H1 (cell line): Measurements from ENCODE around the gene METTL5. TPM values are rescaled to one million over a fixed set of nuclear protein-coding genes. Genes with fewer than 3 reads are reported as not detected.

ENCODE experiments used
- CBX5 ChIP-seq: fragments of 300-800, 300-1000 bp; sonication (generic); IDR thresholded peaks from 2 replicates; pipeline ENCODE4 v1.7.1; 2016; ENCODE audit warnings: antibody characterized with exemption, low read length, low read depth
- polyA plus RNA-seq, 7 experiments: library from polyadenylated mRNA; depleted of rRNA in 3 of 7; stranded (reverse) in 5 of 7; unstranded in 2 of 7; fragments of >200 nt in 5 of 7; fragments of 200-250 nt in 2 of 7; gene quantifications; 1 replicate in 5 of 7; 2 replicates in 1 of 7; 4 replicates in 1 of 7; pipeline versions ENCODE4 v1.2.1 to v1.2.3, GENCODE V29; 2011 to 2013; ENCODE audit warnings: missing spikeins in 2 of 7, mixed read lengths in 2 of 7
- total RNA-seq: library from RNA; stranded (reverse); fragmentation: NEBNext Ultra II Directional; extraction: Animal tissue kit (Norgen Biotek cat#: 25700); gene quantifications from 2 replicates; pipeline ENCODE4 v1.2.1, GENCODE V29; 2021
- TF ChIP-seq, protein P1 (sequence below): fragments of 300-600 bp; sonication (generic); IDR thresholded peaks from 2 replicates; pipeline ENCODE4 v1.7.1; 2012; ENCODE audit warnings: low read length, moderate library complexity, mild to moderate bottlenecking, inconsistent platforms; ENCODE audit not compliant: insufficient replicate concordance

The METTL5 gene
- total and polyA plus RNA-seq, 2 of the 8 experiments (the other 6 are each of a cell fraction or from before 2014, with no cell fraction given): 34.5 to 74.1 TPM

DNA sequence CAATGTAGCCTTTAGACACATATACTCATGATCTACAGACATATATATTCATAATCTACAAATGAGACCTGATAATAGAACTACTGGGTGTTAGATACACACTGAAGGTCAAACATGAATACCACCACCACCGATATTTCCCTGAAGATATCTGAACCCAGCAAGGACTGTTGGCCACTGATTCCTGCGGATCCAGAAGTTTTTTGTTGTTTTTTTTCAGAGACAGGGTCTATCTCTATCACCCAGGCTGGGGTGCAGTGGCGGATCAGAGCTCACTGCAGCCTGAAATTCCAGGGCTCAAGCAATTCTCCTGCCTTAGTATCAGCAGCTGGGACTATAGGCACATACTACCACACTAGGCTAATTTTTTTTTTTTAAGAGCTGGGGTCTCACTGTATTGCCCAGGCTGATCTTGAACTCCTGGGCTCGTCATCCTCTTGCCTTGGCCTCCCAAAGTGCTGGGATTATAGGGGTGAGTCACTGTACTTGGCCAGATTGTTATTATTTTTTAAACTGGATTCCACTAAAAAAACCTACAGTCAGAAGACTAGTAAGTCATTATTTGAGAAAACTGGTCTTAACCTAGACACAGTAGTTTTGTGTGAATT lies 1.8 kb downstream of the METTL5 start (continued):
- TF ChIP-seq, protein P1, sequence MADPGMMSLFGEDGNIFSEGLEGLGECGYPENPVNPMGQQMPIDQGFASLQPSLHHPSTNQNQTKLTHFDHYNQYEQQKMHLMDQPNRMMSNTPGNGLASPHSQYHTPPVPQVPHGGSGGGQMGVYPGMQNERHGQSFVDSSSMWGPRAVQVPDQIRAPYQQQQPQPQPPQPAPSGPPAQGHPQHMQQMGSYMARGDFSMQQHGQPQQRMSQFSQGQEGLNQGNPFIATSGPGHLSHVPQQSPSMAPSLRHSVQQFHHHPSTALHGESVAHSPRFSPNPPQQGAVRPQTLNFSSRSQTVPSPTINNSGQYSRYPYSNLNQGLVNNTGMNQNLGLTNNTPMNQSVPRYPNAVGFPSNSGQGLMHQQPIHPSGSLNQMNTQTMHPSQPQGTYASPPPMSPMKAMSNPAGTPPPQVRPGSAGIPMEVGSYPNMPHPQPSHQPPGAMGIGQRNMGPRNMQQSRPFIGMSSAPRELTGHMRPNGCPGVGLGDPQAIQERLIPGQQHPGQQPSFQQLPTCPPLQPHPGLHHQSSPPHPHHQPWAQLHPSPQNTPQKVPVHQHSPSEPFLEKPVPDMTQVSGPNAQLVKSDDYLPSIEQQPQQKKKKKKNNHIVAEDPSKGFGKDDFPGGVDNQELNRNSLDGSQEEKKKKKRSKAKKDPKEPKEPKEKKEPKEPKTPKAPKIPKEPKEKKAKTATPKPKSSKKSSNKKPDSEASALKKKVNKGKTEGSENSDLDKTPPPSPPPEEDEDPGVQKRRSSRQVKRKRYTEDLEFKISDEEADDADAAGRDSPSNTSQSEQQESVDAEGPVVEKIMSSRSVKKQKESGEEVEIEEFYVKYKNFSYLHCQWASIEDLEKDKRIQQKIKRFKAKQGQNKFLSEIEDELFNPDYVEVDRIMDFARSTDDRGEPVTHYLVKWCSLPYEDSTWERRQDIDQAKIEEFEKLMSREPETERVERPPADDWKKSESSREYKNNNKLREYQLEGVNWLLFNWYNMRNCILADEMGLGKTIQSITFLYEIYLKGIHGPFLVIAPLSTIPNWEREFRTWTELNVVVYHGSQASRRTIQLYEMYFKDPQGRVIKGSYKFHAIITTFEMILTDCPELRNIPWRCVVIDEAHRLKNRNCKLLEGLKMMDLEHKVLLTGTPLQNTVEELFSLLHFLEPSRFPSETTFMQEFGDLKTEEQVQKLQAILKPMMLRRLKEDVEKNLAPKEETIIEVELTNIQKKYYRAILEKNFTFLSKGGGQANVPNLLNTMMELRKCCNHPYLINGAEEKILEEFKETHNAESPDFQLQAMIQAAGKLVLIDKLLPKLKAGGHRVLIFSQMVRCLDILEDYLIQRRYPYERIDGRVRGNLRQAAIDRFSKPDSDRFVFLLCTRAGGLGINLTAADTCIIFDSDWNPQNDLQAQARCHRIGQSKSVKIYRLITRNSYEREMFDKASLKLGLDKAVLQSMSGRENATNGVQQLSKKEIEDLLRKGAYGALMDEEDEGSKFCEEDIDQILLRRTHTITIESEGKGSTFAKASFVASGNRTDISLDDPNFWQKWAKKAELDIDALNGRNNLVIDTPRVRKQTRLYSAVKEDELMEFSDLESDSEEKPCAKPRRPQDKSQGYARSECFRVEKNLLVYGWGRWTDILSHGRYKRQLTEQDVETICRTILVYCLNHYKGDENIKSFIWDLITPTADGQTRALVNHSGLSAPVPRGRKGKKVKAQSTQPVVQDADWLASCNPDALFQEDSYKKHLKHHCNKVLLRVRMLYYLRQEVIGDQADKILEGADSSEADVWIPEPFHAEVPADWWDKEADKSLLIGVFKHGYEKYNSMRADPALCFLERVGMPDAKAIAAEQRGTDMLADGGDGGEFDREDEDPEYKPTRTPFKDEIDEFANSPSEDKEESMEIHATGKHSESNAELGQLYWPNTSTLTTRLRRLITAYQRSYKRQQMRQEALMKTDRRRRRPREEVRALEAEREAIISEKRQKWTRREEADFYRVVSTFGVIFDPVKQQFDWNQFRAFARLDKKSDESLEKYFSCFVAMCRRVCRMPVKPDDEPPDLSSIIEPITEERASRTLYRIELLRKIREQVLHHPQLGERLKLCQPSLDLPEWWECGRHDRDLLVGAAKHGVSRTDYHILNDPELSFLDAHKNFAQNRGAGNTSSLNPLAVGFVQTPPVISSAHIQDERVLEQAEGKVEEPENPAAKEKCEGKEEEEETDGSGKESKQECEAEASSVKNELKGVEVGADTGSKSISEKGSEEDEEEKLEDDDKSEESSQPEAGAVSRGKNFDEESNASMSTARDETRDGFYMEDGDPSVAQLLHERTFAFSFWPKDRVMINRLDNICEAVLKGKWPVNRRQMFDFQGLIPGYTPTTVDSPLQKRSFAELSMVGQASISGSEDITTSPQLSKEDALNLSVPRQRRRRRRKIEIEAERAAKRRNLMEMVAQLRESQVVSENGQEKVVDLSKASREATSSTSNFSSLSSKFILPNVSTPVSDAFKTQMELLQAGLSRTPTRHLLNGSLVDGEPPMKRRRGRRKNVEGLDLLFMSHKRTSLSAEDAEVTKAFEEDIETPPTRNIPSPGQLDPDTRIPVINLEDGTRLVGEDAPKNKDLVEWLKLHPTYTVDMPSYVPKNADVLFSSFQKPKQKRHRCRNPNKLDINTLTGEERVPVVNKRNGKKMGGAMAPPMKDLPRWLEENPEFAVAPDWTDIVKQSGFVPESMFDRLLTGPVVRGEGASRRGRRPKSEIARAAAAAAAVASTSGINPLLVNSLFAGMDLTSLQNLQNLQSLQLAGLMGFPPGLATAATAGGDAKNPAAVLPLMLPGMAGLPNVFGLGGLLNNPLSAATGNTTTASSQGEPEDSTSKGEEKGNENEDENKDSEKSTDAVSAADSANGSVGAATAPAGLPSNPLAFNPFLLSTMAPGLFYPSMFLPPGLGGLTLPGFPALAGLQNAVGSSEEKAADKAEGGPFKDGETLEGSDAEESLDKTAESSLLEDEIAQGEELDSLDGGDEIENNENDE: no peak
- no peak for TF ChIP-seq CBX5
